Stimulated activated CD4-positive, alpha-beta T cell treated with anti-CD3 and anti-CD28 coated beads, TNF-alpha, amount 100 ng/mL, for 24 hours (primary cell): ENCODE results near the gene PTGER3.

Source experiments
- DNase-seq, 3 experiments: peaks; one replicate each; pipeline ENCODE4 v3.0.0-alpha.2; 2020; ENCODE audit warnings: low read depth in 3 of 3

Gene PTGER3

DNA sequence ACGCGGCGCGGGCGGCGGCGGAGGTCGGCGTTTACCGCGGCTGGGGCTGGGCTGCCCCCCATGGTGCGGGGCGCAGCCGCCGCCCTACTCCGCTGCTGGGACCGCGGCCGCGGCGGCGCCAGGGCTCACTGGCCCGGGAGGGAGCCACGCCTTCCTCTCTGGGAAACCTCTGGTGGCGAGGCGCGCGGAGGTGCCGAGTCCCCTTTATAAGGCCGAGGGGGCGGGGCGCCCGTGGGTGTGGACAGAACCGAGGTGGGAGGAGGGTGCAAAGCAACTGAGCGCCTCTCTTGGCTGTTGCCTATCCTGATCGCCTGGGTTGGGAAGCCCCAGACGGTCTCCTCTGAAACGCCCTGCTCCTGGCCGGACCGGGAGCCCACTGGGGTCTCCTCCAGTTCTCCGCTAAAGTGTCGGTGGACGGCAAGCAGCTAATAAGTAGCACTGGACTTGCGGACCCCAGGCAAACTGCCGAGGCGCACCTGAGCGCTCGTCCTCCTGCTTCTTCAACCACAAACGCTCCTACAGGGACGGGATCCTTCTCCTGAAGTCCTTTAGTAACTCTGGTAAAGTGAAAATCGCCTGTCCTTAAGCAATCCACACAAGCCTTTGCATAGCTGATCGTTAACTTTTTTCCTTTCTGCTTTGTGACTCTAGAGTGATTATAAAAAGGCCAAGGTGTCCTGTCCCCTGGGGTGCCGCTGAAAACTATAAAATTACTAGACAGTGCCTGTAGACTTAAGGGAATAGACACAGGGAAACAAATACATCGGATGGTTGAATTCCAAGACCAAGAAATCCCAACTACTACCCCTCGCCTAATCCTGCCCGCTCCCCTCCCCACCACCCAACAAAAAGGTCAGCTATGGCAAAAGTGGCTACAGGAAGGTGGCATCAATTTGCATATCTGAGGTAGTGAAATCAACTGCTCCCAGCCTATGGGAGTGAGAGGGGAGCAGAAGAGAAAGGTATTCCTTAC is at the start of gene PTGER3:
PTGER3 (minus strand) TSS at position 182 of the 973 bp plus-strand sequence. CDS start 239 bp downstream, outside the sequence.
- peak in 2 of 3 experiments; percentile 20 to 44 for DNase-seq

DNA sequence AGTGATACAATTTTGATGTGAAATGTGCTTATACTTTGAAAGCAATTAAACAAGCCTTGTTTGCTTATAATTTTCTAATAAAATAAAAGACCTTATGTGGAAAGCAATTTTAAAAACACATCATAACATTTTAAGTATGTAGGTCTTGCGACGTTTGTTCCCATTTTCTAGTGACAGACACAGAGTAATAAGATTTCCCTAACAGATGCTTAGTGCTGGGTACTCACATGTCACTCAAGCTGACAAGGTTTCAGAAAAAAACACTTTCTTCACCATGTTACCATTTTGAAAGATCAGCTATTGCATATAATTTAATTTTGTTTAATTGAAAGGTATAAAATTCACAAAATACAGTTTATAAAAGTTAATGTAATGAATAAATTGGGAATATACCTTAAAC is 47.3 kb upstream of the PTGER3 start:
- no peak for DNase-seq

- no peak for DNase-seq
Measured at GRCh38 chr1:71093938-71094337, 46.3 kb upstream of the PTGER3 start.

- DNase-seq = no peak
Measured at GRCh38 chr1:71089536-71090270, 42.1 kb upstream of the PTGER3 start.

DNA sequence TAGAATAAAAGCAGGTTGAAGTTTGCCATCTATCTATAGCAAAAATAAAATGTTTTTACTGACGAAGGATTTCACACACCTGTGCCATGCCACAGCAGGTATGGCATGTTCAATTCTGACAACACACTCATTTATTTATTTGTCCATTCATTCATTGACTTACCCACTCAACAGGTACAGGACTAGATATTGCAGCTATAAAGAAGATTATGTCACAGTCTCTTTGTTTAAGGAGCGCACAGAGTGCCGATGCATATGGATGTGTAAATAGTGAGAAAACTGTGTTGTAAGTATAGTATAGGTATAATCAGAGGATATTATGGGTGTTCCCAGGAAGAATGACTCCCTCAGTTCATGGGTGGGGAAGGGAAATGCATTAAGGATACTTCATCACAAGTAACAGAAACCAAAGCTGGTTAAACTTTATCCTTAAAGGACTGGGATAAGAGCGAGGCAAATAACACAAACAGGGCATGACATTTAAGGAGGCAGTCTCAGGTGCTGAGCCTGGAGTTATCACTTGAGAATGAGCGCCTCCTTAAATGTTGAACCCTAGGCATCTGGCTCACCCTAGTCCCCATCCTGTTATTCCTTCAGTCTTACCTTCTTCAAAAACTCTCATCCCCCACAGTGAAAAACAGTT is 41.1 kb upstream of the PTGER3 start:
- DNase-seq = no peak

DNA sequence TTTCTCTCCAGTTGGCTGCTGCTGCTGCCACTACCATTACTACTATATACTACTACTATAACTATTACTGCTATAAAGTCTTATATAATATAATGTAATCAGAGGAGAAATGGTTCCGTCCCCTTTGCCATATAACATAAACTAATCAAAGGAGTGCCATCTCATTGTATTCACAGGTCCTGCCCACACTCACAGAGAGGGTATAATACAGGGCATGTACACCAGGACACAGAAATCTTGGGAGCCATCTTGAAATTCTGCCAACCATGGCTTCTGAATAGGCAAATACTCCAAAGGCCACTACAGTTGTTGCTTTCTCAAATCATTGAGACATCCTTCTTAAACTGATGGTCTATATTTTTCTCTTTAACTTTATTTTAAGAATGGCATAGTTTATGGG is 40.1 kb upstream of the PTGER3 start:
- DNase-seq = no peak

- no peak for DNase-seq
Measured at GRCh38 chr1:71087060-71087459, 39.4 kb upstream of the PTGER3 start.

DNA sequence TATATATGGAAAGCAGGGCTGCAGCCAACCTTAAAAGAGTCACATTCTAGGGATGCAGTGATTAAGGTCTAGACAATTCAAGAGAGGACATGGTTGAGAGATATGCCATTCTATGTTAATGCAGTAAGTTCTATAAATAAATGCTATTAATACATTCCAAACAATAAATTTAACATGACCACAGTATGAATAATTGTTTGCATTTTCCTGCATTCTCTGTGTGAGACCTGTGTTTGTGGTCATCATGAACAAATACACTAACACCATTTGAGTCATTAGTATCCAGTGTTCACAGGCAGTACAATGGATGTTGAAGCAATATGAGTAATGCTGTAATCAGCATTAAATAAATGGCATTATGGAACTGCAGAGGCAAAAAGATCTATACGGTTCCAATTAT is 38.7 kb upstream of the PTGER3 start:
- DNase-seq = no peak

- no peak for DNase-seq
Measured at GRCh38 chr1:71083271-71083670, 35.7 kb upstream of the PTGER3 start.

- no peak for DNase-seq
Measured at GRCh38 chr1:71081697-71082080, 34.1 kb upstream of the PTGER3 start.

DNA sequence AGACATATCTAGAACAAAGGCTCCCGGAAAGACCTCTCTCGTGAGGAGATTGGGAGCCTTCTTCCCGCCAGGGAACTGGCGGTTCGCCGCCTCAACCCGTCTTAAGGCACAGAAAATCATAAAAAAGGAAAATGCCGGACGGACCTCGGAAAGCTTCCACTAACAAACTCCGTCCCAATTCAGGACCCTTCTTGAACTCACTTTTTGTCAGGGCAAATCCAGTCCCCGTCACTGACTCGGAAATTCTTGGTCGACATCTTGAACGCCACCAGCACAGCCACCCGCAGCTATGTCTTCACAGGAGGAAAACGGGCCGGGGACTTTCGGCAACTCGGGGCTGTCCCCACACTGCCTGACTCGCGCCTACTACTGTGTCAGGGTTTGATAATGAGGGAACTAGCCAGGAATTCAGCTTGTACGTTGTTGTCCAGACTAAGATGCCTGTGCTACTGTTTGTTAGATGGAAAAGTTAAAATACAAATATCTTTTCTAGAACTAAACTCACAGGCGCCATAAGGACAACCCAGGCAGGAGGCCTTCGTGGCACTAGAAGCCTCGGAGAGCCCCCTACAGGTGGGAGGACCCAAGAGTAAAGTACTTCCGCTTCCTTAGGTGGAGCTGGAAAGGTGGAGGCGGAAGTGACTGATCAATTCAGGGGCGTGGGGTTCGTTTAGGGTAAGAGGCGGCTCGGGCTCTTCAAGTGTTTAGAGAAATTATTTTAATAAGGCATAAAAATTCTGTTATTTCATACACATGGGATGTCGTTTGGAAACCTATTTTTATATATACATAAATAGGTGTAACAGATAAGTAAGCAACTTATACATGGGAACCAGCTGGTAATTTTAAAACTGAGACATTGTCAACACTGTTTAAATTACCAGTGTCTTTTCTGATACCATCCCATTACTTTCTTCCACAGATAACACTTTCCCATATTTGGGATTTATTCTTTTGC is 33.4 kb upstream of the PTGER3 start, which contains the start of gene ZRANB2:
ZRANB2 (minus strand) TSS at position 297 of the 958 bp plus-strand sequence; CDS start at position 257, 40 bp downstream.
- DNase-seq = peak; percentile 75 to 84 (median 84)

GRCh38 chr1:71080230-71080738 is 32.7 kb upstream of the PTGER3 start:
- no peak for DNase-seq

DNA sequence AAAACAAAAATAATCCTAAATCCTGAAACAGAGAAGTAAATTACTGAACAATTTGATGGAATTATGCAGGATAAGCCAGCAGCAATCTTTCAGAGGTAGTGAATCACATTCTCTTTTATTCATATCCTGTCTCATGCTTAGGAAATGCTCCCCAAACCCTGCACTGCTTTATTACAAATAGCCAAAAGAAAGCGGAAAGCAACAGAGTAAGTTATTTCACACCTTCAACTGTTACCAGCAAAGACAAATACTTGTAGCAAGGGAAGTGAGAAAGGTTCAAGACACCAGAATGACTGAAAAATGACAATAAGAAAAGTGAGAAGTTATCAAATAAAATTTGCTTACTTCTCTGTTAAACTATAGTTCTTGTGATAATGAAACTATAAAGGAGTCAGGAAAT is 27.1 kb upstream of the PTGER3 start:
- no peak for DNase-seq

DNA sequence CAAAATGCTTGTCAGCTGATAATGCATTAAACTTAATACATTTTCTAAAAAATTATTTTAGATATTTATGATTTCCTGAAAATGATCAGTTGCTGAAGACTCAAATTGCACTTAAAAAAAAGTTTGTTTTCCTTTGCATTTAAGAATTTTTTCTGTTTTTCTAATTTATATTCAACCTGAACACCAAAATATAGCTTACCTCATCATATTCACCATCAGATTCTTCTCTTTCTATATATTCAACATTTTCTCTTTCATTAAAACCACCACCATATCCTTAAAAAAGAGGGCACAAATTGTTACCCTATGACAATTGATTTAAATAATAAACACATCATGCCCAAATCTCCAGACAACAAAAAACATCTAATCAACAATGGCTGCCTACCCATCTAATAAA is 24.7 kb upstream of the PTGER3 start:
- no peak for DNase-seq

GRCh38 chr1:71071720-71072119 is 24.1 kb upstream of the PTGER3 start:
- DNase-seq = no peak

DNA sequence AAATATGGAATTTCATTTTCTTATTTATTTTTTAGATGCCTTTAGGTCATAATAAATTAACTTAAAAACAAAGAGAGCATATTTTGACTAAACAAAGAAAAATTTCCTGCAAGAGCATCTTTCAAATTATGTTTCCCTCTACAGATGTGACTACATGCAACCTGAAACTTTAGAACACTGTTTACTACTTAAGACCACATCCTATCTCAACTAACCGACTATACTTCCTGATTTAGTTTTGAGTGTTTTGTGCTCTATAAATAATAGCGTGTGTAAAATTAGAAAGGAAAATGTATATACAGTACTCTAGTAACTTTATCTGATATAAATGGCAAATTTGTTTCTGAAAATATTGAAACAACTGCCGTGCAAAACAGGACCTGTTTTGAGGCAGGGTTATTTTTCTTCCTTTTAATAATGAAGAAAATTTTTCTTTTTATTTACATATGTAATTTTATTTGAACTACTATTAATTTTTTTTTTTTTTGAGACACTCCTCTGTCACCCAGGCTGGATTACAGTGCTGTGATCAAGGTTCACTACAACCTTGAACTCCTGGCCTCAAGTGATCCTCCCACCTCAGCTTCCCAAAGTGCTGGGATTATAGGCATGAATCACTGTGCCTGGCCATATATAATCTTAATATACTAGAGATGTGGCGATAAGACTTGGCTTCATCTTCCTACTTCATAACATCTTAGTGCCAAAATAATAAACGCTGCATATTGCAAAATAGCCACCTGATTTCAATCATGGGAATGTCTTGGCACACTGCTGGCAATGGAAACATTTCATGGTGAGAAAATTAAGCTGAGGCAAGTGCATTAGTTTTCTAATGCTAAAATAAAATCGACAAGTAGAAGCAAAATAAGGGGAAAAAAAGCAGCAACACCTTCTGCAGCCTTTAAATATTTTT is 21.0 kb upstream of the PTGER3 start:
- DNase-seq = no peak

GRCh38 chr1:71054791-71055190 is 7.2 kb upstream of the PTGER3 start:
- no peak for DNase-seq

DNA sequence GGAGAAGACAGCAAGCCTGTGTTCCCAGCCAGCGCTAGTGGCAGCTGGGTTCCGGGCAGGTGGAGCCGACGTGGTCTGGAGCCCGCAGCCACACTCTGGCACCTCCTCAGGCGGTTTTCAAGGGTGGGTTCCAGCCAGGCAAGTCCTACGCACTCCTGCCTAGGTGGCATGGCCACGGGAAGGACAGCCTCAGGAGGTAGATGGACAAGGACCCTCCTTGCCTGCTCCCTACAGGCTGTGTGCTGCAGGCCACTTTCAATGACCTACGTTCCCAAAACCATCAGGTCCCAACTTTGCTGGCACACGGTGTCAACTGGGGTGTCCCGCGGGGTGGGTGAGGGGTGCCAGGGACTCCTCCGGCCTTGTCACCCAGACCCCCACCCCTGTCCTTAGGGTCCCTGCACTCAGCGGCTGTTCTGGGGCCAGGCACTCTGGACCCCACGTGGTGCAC is 6.7 kb upstream of the PTGER3 start:
- peak in 1 of 3 experiments; percentile 0 for DNase-seq

DNA sequence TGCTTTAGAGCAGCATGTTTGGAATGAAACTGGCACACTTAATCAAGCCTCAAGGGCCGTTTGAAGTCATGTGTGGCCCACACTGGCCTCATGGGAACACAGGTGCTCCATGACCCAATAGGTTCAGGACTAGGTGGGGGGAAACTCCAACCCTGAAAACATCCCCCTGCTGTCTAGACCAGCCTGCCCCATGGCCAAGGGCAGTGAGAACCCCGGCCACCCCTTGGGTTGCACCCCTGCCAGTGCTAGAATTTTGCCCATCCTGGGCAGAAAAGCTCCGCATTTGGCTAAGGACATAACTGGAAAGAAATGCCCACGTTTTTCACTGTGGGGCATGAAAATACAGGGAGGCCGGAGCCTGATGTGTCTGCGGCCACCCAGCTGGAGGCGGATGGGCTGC is 6.1 kb upstream of the PTGER3 start:
- no peak for DNase-seq

DNA sequence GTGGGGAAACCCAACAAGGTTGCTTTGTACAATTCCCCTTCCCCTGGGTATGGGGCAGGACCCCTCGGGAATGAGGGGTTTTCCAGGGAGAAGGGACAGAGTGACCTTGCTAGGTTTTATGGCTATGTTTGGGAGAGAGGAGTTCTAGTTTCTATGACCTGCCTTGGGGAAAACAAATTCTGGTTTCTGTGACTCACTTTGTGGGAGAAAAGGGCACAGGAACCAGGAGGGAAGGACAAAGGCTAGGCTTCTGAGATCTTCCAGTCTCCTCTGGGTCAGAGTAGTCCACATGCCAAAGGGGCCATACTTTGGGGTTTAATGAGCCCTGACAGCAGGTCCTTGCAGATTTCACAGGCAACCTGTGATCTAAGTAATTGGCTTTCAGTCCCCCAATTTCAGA is 5.5 kb upstream of the PTGER3 start:
- no peak for DNase-seq
